NB4 (cell line): ENCODE measurements around the gene ZPR1.

Source experiments
- CTCF ChIP-seq: IDR thresholded peaks from one replicate; pipeline ENCODE4 v1.5.1; 2012; ENCODE audit warnings: low read depth, low read length
- MAX ChIP-seq: IDR thresholded peaks from 2 replicates; pipeline ENCODE4 v1.6.1; 2011; ENCODE audit warnings: low read depth, low read length
- MYC ChIP-seq: IDR thresholded peaks from 2 replicates; pipeline ENCODE4 v1.6.1; 2011; ENCODE audit warnings: low read depth, low read length
- POLR2A ChIP-seq: IDR thresholded peaks from 2 replicates; pipeline ENCODE4 v1.6.1; 2011; ENCODE audit warnings: mild to moderate bottlenecking; ENCODE audit not compliant: insufficient read length; ENCODE audit errors: extremely low read depth

GRCh38 chr11:116804001-116804400, 16.2 kb upstream of the ZPR1 start:
- TF ChIP-seq CTCF (no peak), POLR2A (no peak), MYC (no peak), MAX (no peak)
